ENCODE data around the gene GPR55.

Gene GPR55

GRCh38 chr2:230885463-230886130 lies 39.4 kb downstream of the GPR55 start:
- DNase-seq (ENCODE audit: low read depth in 1 of 2, low spot score in 1 of 2): no peak

GRCh38 chr2:230881840-230882239 lies 43.2 kb downstream of the GPR55 start:
- no peak for DNase-seq (ENCODE audit: low read depth in 1 of 2, low spot score in 1 of 2)

GRCh38 chr2:230879891-230880290 lies 45.2 kb downstream of the GPR55 start:
- DNase-seq (ENCODE audit: low read depth in 1 of 2, low spot score in 1 of 2): no peak

- DNase-seq (ENCODE audit: low read depth in 1 of 2, low spot score in 1 of 2): no peak
These were observed 45.7 kb downstream of the GPR55 start for GRCh38 chr2:230879271-230879882.

GRCh38 chr2:230878599-230879188 lies 46.3 kb downstream of the GPR55 start:
- DNase-seq (ENCODE audit: low read depth in 1 of 2, low spot score in 1 of 2): no peak

GRCh38 chr2:230877759-230878598 lies 47.1 kb downstream of the GPR55 start:
- no peak for DNase-seq (ENCODE audit: low read depth in 1 of 2, low spot score in 1 of 2)

- DNase-seq (ENCODE audit: low read depth in 1 of 2, low spot score in 1 of 2): no peak
These were observed 47.8 kb downstream of the GPR55 start for GRCh38 chr2:230877116-230877758.

GRCh38 chr2:230875347-230876315 lies 49.4 kb downstream of the GPR55 start:
- no peak for DNase-seq (ENCODE audit: low read depth in 1 of 2, low spot score in 1 of 2)

GRCh38 chr2:230874876-230875275 lies 50.2 kb downstream of the GPR55 start:
- no peak for DNase-seq (ENCODE audit: low read depth in 1 of 2, low spot score in 1 of 2)

- no peak for DNase-seq (ENCODE audit: low read depth in 1 of 2, low spot score in 1 of 2)
These were observed 50.6 kb downstream of the GPR55 start for GRCh38 chr2:230874456-230874855.

- DNase-seq (ENCODE audit: low read depth in 1 of 2, low spot score in 1 of 2): no peak
These were observed 51.2 kb downstream of the GPR55 start for GRCh38 chr2:230873661-230874401.

- no peak for DNase-seq (ENCODE audit: low read depth in 1 of 2, low spot score in 1 of 2)
These were observed 51.9 kb downstream of the GPR55 start for GRCh38 chr2:230872968-230873660.

GRCh38 chr2:230872151-230872967 lies 52.7 kb downstream of the GPR55 start:
- DNase-seq (ENCODE audit: low read depth in 1 of 2, low spot score in 1 of 2): no peak

- DNase-seq (ENCODE audit: low read depth in 1 of 2, low spot score in 1 of 2): no peak
These were observed 53.5 kb downstream of the GPR55 start for GRCh38 chr2:230871361-230872150.

- no peak for DNase-seq (ENCODE audit: low read depth in 1 of 2, low spot score in 1 of 2)
These were observed 54.3 kb downstream of the GPR55 start for GRCh38 chr2:230870544-230871360.

- no peak for DNase-seq (ENCODE audit: low read depth in 1 of 2, low spot score in 1 of 2)
These were observed 55.0 kb downstream of the GPR55 start for GRCh38 chr2:230869914-230870543.
